ENCODE data around the gene GEMIN8.

DNA sequence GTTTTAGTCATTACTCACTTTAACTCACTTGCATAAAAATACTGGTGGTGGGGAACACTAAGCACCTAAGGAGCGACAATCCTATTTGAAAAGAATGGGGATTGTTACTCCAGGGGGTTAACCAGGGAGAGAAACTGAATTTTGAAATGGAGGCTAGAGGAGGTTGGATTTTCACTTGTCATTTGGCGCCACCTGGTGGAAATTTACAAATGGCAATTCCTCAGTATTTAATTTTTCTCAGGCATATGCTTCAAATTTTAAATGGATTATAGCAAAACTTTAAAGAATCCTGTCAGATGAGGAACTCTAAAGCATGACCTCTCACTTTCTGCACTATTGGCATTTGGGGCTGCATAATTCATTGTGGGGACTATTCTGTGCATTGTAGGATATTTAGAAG lies 2.7 kb upstream of the GEMIN8 start:
- TF ChIP-seq REPIN1 (tag by site-specific recombination; IDR thresholded peaks at IDR 0.05; ENCODE audit: low read depth) (no peak), SALL2 (tag by site-specific recombination; IDR thresholded peaks at IDR 0.05; ENCODE audit: borderline replicate concordance) (no peak), ZBTB7A (tag by site-specific recombination; IDR thresholded peaks at IDR 0.05; ENCODE audit: low read depth) (no peak), ZNF843 (tag by site-specific recombination; IDR thresholded peaks at IDR 0.05) (no peak), ZSCAN30 (tag by site-specific recombination; IDR thresholded peaks at IDR 0.05) (no peak), TCF7L2 (IDR thresholded peaks at IDR 0.05; ENCODE audit: borderline replicate concordance, low read depth, low read length) (no peak), ZNF146 (tag by site-specific recombination; IDR thresholded peaks at IDR 0.05) (no peak), YY1 (tag by site-specific recombination; IDR thresholded peaks at IDR 0.05) (no peak), ZXDB (tag by site-specific recombination; IDR thresholded peaks at IDR 0.05) (no peak), ZNF140 (tag by site-specific recombination; IDR thresholded peaks at IDR 0.05) (no peak)
- TF ChIP-seq, protein P1, sequence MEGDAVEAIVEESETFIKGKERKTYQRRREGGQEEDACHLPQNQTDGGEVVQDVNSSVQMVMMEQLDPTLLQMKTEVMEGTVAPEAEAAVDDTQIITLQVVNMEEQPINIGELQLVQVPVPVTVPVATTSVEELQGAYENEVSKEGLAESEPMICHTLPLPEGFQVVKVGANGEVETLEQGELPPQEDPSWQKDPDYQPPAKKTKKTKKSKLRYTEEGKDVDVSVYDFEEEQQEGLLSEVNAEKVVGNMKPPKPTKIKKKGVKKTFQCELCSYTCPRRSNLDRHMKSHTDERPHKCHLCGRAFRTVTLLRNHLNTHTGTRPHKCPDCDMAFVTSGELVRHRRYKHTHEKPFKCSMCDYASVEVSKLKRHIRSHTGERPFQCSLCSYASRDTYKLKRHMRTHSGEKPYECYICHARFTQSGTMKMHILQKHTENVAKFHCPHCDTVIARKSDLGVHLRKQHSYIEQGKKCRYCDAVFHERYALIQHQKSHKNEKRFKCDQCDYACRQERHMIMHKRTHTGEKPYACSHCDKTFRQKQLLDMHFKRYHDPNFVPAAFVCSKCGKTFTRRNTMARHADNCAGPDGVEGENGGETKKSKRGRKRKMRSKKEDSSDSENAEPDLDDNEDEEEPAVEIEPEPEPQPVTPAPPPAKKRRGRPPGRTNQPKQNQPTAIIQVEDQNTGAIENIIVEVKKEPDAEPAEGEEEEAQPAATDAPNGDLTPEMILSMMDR (tag by site-specific recombination; IDR thresholded peaks at IDR 0.05) = peak; percentile 61; the same call in 1 of the 2 replicates
- TF ChIP-seq, protein P2, sequence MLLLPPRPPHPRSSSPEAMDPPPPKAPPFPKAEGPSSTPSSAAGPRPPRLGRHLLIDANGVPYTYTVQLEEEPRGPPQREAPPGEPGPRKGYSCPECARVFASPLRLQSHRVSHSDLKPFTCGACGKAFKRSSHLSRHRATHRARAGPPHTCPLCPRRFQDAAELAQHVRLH (tag by site-specific recombination; IDR thresholded peaks at IDR 0.05) = no peak
- TF ChIP-seq, protein P3, sequence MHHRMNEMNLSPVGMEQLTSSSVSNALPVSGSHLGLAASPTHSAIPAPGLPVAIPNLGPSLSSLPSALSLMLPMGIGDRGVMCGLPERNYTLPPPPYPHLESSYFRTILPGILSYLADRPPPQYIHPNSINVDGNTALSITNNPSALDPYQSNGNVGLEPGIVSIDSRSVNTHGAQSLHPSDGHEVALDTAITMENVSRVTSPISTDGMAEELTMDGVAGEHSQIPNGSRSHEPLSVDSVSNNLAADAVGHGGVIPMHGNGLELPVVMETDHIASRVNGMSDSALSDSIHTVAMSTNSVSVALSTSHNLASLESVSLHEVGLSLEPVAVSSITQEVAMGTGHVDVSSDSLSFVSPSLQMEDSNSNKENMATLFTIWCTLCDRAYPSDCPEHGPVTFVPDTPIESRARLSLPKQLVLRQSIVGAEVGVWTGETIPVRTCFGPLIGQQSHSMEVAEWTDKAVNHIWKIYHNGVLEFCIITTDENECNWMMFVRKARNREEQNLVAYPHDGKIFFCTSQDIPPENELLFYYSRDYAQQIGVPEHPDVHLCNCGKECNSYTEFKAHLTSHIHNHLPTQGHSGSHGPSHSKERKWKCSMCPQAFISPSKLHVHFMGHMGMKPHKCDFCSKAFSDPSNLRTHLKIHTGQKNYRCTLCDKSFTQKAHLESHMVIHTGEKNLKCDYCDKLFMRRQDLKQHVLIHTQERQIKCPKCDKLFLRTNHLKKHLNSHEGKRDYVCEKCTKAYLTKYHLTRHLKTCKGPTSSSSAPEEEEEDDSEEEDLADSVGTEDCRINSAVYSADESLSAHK (tag by site-specific recombination; IDR thresholded peaks at IDR 0.05) = no peak
